ENCODE measurements around the gene FN3K.

FN3K gene

GRCh38 chr17:82797061-82797460, 61.6 kb downstream of the FN3K start:
- no peak for DNase-seq

- no peak for DNase-seq
These were observed 63.3 kb downstream of the FN3K start for GRCh38 chr17:82798752-82799151.

GRCh38 chr17:82799591-82799990, 64.2 kb downstream of the FN3K start:
- no peak for DNase-seq

Data from stimulated activated CD8-positive, alpha-beta memory T cell treated with anti-CD3 and anti-CD28 coated beads, Interleukin-4, amount 100 ng/mL, for 48 hours (primary cell).